HG03196 (cell line): Measurements from ENCODE around the gene TMCO4.
"Not testable (repeated sequence)": the region's sequence is repeated elsewhere in the genome, so short reads cannot be mapped to it uniquely, and the experiment has no call there.

Experiments used
- ATAC-seq: cut with Tn5 transposase; IDR thresholded peaks from one replicate; pipeline ENCODE4 v1.9.1; 2021; ENCODE audit not compliant: unreplicated experiment

TMCO4 gene

GRCh38 chr1:19643602-19644394 lies 155.9 kb downstream of the TMCO4 start, which contains the start of gene NBL1:
Gene NBL1, plus strand, starts transcription at chr1:19644311. Its CDS starts 10,720 bp downstream, at chr1:19655031.
- no peak for ATAC-seq

DNA sequence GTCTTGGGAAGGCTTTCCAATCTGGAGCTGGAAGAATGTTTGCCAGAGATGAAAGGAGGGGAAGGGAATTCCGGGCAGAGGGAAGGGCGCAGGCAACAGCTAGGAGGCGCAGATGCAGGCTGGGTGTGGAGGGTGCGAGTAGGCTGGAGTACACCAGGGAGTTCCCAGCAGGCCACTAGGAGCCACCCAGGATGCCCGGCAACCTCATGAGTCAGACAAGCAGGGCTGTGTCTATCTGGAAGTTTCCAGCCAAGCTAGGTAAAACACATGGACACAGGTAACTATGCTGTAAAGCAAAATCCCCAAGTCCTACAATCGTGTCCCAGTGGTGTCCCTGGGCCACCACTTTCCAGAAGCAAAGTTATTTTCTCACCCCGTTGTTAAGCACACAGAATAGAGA lies 156.6 kb downstream of the TMCO4 start:
- ATAC-seq = no peak

GRCh38 chr1:19640363-19641316 lies 159.1 kb downstream of the TMCO4 start:
- no peak for ATAC-seq

DNA sequence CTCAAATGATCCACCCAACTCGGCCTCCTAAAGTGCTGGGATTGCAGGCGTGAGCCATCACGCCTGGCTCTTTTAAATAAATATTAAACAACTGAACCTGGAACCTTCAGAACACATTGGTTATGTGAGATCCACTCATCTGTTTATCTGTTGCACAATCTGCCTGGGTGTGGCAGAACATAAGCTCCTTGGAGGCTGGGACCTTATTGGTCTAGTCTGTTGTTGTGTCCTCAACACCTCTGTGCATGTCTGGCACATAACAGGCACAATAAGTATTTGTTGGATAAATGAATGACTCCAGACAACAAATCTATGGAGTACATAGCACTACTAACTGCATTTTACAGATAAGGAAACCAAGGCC lies 159.7 kb downstream of the TMCO4 start:
- no peak for ATAC-seq

- not testable (repeated sequence) for ATAC-seq
Observed at GRCh38 chr1:19639228-19639627, 160.5 kb downstream of the TMCO4 start.

DNA sequence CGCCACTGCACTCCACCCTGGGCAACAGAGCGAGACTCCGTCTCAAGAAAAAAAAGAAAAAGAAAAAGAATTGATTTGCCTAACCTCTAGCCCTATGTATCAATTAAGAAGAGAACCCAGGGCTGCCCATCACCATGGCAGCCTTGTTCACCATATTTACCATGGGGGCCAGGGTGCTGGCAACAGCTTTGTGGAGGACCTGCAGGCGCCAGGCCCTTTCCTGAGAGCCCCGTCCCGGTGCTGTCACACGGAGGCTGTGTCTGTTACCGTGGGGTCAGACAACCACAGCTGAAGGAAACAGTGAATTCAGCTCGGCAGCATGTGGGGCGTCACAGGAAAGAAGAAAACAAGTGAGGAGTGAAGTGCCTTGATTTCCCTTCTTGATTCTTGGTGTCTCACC lies 162.1 kb downstream of the TMCO4 start:
- no peak for ATAC-seq

GRCh38 chr1:19636749-19637148 lies 163.0 kb downstream of the TMCO4 start:
- not testable (repeated sequence) for ATAC-seq

DNA sequence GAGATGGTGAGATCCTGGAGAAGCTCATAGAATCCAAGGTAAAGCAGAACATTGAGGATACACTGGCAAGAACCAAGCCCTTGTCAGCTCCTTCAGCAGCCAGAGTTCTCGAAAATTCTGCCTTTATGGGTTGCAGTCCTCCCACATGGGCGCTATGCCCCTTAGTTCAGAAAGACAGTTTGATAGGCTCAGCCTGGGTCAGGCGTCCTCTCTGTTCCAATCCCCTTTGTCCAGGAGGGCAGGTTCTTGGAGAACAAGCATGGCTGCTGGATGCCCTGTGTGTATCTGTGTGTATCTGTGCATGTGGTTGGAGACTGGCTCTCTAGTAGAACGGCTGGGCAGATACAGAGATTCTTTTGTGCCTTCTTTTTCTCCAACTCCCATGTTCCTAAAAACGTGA lies 163.7 kb downstream of the TMCO4 start:
- ATAC-seq = no peak

DNA sequence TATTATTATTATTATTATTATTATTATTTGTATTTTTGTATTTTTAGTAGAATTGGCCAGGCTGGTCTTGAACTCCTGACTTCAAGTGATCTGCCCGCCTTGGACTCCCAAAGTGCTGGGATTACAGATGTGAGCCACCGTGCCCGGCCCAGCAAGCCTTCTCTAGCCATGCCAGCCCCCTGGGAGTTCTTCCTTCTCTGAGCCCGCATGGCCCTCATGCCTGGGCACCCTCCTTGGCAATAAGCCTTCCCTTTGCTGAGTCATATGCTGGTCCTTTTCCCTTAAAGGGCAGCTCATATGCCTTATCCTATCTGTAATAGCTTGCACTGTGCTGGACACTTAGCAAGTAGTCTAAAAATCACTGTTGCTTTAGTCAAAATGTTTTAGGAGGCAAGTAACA lies 164.1 kb downstream of the TMCO4 start:
- ATAC-seq = no peak

GRCh38 chr1:19635064-19635463 lies 164.7 kb downstream of the TMCO4 start:
- not testable (repeated sequence) for ATAC-seq

GRCh38 chr1:19633106-19633505 lies 166.6 kb downstream of the TMCO4 start:
- ATAC-seq = no peak
